Subcutaneous adipose tissue (tissue), 4 donors: Measurements from ENCODE around the gene ZNF429. TPM values are rescaled to one million over a fixed set of nuclear protein-coding genes. Genes with fewer than 3 reads are reported as not detected.

ENCODE experiments used
- CTCF ChIP-seq: fragments of 450-650 bp; IDR thresholded peaks from one replicate; pipeline ENCODE4 v1.5.1; 2016; ENCODE audit warnings: low read depth, mild to moderate bottlenecking, control low read depth, antibody characterized with exemption, moderate library complexity
- total RNA-seq, 4 donors: library from RNA; depleted of rRNA; stranded (reverse); fragments of >200 nt; gene quantifications; one replicate each; pipeline ENCODE4 v1.1.0, GENCODE V29; 2016

The ZNF429 gene
- total RNA-seq, 4 donors from 2014 or later = 6.8 to 15.9 (median 13.2) TPM

GRCh38 chr19:21595185-21595584, 89.8 kb downstream of the ZNF429 start:
- no peak for TF ChIP-seq CTCF

GRCh38 chr19:21602082-21602658, 96.8 kb downstream of the ZNF429 start:
- TF ChIP-seq CTCF = no peak

GRCh38 chr19:21603431-21604231, 98.2 kb downstream of the ZNF429 start:
- TF ChIP-seq CTCF = no peak

GRCh38 chr19:21604351-21604926, 99.0 kb downstream of the ZNF429 start:
- TF ChIP-seq CTCF = no peak

Other genes starting within 250 kb of the ZNF429 start
- gene ZNF708, start 176.2 kb upstream of the ZNF429 start, total RNA-seq = 10 to 100 TPM; 12.1 to 15.0 (median 14.3) TPM
- gene ZNF738, start 146.6 kb upstream of the ZNF429 start, total RNA-seq = 1 to 10 TPM; 4.7 to 6.0 (median 5.1) TPM
- gene ZNF493, start 108.5 kb upstream of the ZNF429 start, total RNA-seq = 10 to 100 TPM; 30.2 to 41.9 (median 34.9) TPM